ENCODE results near the gene PROP1.

DNA sequence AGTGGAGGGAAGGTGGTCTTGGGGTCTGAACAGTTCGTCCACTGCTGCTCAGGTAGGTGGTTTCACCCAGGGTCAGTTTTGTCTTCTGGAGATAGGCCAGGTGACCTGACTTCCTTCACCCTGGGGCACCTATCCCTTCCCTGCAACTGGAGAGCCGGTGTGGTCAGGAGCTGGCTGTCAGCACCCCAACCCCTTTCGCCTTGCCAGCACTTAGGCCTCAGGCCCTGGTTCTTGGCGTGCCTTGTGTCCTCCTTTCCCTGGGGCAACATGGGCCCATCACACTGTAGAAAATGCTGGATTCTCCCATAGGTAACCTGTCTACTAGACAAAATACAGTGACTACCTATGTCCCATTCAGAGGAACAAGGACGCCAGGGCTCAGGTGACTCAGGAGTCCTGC, 13.1 kb downstream of the PROP1 start:
- TF ChIP-seq EZH2phosphoT487 (IDR thresholded peaks at IDR 0.05; ENCODE audit: insufficient read depth, low read depth): no peak
- TF ChIP-seq EZH2 (IDR thresholded peaks at IDR 0.05; ENCODE audit: insufficient read depth, poor library complexity, severe bottlenecking): no peak

Measured in GM23248 (cell line).